WERI-Rb-1 (cell line): ENCODE results near the gene NDE1.

Experiments
- DNase-seq: peaks from one replicate; pipeline ENCODE4 v3.0.0-alpha.2; 2020
- H3K27ac ChIP-seq: fragments of 250-450 bp; sonication (Bioruptor Pico); 2 replicates; pipeline ENCODE4 v1.5.1; 2020; ENCODE audit warnings: mild to moderate bottlenecking, moderate library complexity
- H3K27me3 ChIP-seq: fragments of 250-450 bp; sonication (Bioruptor Pico); 2 replicates; pipeline ENCODE4 v1.5.1; 2021; ENCODE audit warnings: mild to moderate bottlenecking, low read depth, moderate library complexity; ENCODE audit not compliant: insufficient read depth, severe bottlenecking
- H3K36me3 ChIP-seq: fragments of 250-450 bp; sonication (Bioruptor Pico); 2 replicates; pipeline ENCODE4 v1.5.1; 2020; ENCODE audit warnings: mild to moderate bottlenecking, moderate library complexity
- H3K4me3 ChIP-seq: 2 replicates; pipeline ENCODE4 v1.5.1; 2011; ENCODE audit warnings: low read depth, mild to moderate bottlenecking, control low read depth, low read length
- H3K9me3 ChIP-seq: fragments of 250-450 bp; sonication (Bioruptor Pico); 2 replicates; pipeline ENCODE4 v1.5.1; 2021; ENCODE audit warnings: mild to moderate bottlenecking, moderate library complexity; ENCODE audit not compliant: severe bottlenecking
- CTCF ChIP-seq: IDR thresholded peaks from 2 replicates; pipeline ENCODE4 v1.5.1; 2011; ENCODE audit warnings: low read depth, mild to moderate bottlenecking, control low read depth, inconsistent platforms, low read length

Gene NDE1

DNA sequence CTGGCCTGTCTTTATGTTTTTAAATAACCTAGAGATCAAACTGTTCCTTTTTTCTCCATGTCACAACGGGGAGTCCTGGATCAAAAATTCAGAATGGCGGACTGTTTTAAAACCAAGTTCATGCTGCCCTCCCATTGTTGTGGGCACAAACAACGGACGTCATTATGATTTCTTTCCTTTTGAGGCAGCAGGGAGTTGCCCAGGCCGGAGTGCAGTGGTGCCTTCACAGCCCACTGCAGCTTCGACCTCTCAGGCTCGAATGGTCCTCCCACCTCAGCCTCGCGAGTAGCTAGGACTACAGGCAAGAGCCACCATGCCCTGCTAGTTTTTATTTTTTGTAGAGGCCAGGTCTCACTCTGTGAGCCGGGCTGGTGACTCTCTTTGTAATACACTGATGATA lies 26.5 kb downstream of the NDE1 start:
- TF ChIP-seq CTCF: no peak
- DNase-seq: no peak
- peaks cover 47% of the 10 kb centered on the region for H3K36me3 ChIP-seq

GRCh38 chr16:15677447-15677846 lies 27.4 kb downstream of the NDE1 start:
- Histone ChIP-seq H3K4me3 (no peak overlapping the region), H3K36me3 (peaks cover 41% of the 10 kb centered on the region), H3K27me3 (no peaks in the 10 kb centered on the region), H3K27ac (no peak overlapping the region), H3K9me3 (no peaks in the 10 kb centered on the region)
- TF ChIP-seq CTCF: no peak
- no peak for DNase-seq

More for the DNA sequence above, 26.5 kb downstream of the NDE1 start:
- Histone ChIP-seq H3K4me3 (no peak overlapping the region), H3K27me3 (no peaks in the 10 kb centered on the region), H3K27ac (no peak overlapping the region), H3K9me3 (no peaks in the 10 kb centered on the region)

- Histone ChIP-seq H3K27ac (no peak overlapping the region), H3K36me3 (peaks cover 61% of the 10 kb centered on the region), H3K9me3 (no peaks in the 10 kb centered on the region), H3K4me3 (no peak overlapping the region), H3K27me3 (no peaks in the 10 kb centered on the region)
- DNase-seq: peak; percentile 14
- TF ChIP-seq CTCF: 0 out of 2 replicates have a peak, but pooled peaks have one; percentile 24
These were observed 32.1 kb downstream of the NDE1 start for GRCh38 chr16:15682105-15682570.

- Histone ChIP-seq H3K27ac (no peak overlapping the region), H3K36me3 (peaks cover 62% of the 10 kb centered on the region), H3K9me3 (no peaks in the 10 kb centered on the region), H3K27me3 (no peaks in the 10 kb centered on the region), H3K4me3 (no peak overlapping the region)
- DNase-seq: no peak
- TF ChIP-seq CTCF: no peak
These were observed 36.2 kb downstream of the NDE1 start for GRCh38 chr16:15686287-15686686.

GRCh38 chr16:15689290-15689689 lies 39.2 kb downstream of the NDE1 start:
- Histone ChIP-seq H3K9me3 (no peaks in the 10 kb centered on the region), H3K36me3 (peaks cover 79% of the 10 kb centered on the region), H3K4me3 (no peak overlapping the region), H3K27ac (no peak overlapping the region), H3K27me3 (no peaks in the 10 kb centered on the region)
- no peak for DNase-seq
- TF ChIP-seq CTCF: no peak

- Histone ChIP-seq H3K9me3 (no peaks in the 10 kb centered on the region), H3K27me3 (no peaks in the 10 kb centered on the region), H3K27ac (no peak overlapping the region), H3K36me3 (peaks cover 78% of the 10 kb centered on the region), H3K4me3 (no peak overlapping the region)
- no peak for TF ChIP-seq CTCF
- DNase-seq: no peak
These were observed 40.3 kb downstream of the NDE1 start for GRCh38 chr16:15690296-15690695.
